Uterus (tissue), 2 donors: ENCODE results near the gene PTPRN2.

ENCODE experiments used
- CTCF ChIP-seq, 4 experiments: fragments of 200-600 bp in 2 of 4; fragments of 450-650 bp in 2 of 4; sonication (generic) in 2 of 4; IDR thresholded peaks; one replicate each; pipeline ENCODE4 v1.5.1; 2016 to 2019; ENCODE audit warnings: antibody characterized with exemption in 4 of 4, mild to moderate bottlenecking in 2 of 4, moderate library complexity in 1 of 4
- POLR2A ChIP-seq, 2 donors: fragments of 450-650 bp; IDR thresholded peaks; one replicate each; pipeline ENCODE4 v1.6.1; 2016; ENCODE audit warnings: antibody characterized with exemption in 2 of 2, mild to moderate bottlenecking in 1 of 2, moderate library complexity in 1 of 2

DNA sequence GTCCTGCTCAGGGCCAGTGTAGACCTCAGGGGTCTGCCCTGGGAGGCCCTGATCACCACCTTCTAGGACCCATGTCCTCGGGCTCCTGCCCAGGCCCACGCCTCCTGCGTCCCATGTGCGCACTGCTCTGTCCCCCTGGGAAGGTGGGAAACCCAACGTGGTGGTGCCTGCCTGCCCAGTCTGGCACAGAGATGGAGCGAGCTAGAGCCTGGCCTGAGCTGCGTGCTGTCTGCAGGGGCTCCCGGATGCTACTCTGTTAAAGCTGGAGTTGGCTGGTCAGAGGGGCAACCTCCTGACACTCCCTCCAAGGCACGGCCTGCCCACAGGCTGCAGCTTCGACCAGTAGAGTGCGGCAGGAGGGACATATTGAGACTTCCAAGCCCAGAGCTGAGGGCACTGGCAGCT is 1079.1 kb downstream of the PTPRN2 start:
- TF ChIP-seq CTCF (IDR thresholded peaks at IDR 0.05) (no peak), POLR2A (IDR thresholded peaks at IDR 0.05) (no peak)
